GM12872 (cell line): Measurements from ENCODE around the gene LAMA5.

ENCODE experiments used
- CTCF ChIP-seq: IDR thresholded peaks from 3 replicates; pipeline ENCODE4 v1.5.1; 2011; ENCODE audit warnings: low read depth, mild to moderate bottlenecking, low read length, moderate library complexity; ENCODE audit not compliant: insufficient read depth

LAMA5 gene

DNA sequence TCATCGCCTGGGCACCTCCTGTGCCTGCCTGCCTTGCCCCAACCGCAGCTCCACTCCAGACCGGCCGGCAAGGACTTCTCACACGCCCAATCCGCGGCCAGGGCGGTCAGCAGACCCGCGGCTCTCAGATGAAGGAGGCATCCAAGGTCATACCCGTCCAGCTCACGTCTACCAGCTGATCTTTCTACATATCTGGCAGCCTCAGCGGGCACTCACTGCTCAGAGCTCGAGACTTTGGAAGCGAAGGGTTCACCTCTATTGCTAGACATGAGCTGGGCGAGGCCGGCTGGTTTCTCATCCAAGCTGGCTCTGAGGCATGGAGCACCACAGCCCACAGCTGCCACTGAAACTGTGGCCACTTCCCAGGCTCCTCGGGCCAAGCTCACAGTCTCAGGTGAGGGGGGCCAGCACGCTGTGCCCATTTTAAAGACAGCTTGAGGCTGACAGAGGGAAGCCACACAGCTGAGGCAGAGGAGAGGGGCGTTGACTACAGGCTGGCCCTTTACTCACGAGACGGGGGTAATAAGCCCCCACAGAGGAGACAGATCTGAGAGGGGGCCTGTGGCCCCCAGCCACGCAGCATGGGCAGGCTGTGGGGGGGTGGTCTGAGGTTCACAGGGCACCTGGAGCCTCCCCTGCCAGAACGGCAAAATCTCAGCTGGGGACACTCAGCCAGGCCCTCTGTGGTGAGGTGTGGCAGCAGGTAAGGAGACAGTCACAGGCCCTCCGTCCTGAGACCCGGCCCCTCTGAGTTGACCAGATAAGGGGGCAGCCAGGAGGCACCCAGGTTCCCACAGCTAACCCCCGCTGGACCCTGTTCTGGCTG, 2.0 kb downstream of the LAMA5 start:
- TF ChIP-seq CTCF, result no peak

- TF ChIP-seq CTCF, result no peak
These were observed 2.9 kb downstream of the LAMA5 start for GRCh38 chr20:62363920-62364851.

DNA sequence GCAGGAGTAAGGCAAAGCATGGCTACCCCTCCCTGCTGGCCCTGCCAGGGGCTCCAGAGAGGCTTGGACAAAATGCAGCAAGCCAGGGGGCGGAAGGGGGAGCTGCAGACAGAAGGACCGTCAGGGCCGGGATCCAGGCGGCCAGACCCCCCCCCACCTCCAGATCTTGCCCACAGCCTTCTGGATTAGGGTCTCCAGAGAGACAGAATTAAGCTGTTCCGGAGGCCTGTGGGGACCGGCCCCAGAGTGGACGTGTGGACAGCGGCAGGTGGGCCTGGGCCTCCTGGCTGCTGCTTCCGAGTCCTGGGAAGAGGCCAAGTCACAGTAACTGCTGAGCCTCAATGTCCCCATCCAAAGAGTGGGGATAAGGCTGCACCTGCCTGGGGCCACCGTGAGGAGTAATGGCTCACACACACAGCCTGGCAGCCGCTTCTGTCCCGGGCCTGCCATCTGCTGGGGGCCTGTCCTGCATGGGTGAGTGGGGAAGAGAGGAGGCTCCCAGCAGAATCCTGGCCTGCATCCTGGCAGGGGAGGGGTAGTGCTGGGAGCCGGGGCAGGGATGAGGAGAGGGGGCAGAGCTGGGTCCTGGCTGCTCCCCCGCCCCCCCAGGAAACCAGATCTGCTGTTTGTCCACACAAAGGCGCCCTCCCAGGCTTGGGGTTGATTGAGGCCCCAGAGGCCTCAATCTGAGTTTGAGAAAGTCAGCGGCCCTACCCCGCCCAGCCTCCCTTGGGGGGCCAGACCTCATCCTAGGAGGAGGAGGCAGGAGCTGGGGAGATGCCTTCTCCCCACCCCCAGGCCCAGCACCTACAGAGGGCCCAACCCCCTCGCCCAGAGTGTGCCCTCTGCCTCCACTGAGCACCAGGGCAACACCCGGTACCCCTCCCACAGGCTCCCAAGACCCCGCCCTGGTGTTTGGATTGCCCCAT, 3.9 kb downstream of the LAMA5 start:
- TF ChIP-seq CTCF, result no peak

DNA sequence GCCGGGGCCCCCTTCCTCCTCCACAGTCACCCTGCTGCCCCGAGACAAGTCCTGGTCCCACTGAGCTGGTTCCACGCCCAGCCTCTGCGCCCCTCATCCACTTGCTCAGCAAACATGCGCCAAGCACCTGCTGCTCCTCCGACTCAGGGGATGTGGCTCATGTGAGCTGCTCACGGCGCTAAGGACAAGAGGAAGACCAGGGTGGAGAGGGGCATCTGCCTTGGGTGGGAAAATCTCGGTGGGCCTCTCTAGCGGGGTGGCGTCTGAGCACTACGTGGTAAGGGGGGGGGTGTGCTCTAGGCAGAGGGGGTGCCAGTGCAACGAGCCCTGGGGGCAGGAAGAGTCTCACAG, 4.5 kb downstream of the LAMA5 start:
- TF ChIP-seq CTCF, result no peak

DNA sequence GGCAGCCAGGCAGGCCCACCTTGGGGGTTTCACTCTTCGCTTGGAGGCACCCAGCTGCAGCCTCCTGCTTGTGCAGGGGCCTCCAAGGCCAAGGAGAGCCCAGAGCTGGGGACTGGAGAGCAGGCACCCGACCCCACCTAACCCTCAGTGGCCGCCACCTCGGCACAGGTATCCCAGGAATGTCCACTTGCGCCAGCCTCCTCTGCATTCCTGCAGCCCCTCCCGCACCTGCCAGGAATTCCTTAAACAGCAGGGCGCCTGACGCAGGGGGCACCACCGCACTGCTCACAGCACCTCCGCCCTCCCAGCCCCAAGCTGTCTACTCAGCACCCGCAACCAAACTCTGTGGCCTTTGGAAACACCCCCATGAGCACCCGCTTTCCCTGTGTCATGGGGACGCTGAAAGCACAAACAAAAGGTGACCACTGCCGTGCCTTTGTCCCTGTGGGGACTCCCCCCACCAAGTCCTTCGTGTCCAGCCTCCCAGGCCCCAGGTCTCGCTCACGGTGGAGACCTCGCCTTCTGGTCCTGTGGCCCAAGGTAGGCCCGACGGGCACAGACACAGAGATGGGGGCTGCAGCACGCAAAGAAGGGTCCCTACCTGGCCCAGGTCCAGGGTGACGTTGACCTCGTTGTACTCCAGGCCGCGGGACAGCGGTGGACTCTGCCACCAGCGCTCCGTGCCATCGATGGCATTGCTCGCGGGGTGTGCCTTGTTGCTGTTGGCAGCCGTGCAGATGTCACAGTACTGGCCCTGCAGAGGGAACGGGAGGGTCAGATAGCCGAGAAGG, 5.1 kb downstream of the LAMA5 start:
- no peak for TF ChIP-seq CTCF

- no peak for TF ChIP-seq CTCF
These were observed 6.0 kb downstream of the LAMA5 start for GRCh38 chr20:62360854-62361798.
